Mammary epithelial cell (primary cell): ENCODE data around the gene SPTLC2.

ENCODE experiments used
- EZH2 ChIP-seq: IDR thresholded peaks from 2 replicates; pipeline ENCODE4 v1.6.1; 2012; ENCODE audit warnings: low read length, inconsistent platforms, borderline replicate concordance
- TF ChIP-seq, protein P1 (sequence below), 2 donors: IDR thresholded peaks in 1 of 2; conservative IDR thresholded peaks in 1 of 2; 2 replicates each; pipeline ENCODE4 v1.5.1; 2011 to 2012; ENCODE audit warnings: inconsistent platforms in 2 of 2, low read length in 2 of 2, mild to moderate bottlenecking in 2 of 2, control low read depth in 1 of 2, low read depth in 1 of 2; ENCODE audit not compliant: insufficient read depth in 1 of 2; ENCODE audit errors: extremely low read depth in 1 of 2

DNA sequence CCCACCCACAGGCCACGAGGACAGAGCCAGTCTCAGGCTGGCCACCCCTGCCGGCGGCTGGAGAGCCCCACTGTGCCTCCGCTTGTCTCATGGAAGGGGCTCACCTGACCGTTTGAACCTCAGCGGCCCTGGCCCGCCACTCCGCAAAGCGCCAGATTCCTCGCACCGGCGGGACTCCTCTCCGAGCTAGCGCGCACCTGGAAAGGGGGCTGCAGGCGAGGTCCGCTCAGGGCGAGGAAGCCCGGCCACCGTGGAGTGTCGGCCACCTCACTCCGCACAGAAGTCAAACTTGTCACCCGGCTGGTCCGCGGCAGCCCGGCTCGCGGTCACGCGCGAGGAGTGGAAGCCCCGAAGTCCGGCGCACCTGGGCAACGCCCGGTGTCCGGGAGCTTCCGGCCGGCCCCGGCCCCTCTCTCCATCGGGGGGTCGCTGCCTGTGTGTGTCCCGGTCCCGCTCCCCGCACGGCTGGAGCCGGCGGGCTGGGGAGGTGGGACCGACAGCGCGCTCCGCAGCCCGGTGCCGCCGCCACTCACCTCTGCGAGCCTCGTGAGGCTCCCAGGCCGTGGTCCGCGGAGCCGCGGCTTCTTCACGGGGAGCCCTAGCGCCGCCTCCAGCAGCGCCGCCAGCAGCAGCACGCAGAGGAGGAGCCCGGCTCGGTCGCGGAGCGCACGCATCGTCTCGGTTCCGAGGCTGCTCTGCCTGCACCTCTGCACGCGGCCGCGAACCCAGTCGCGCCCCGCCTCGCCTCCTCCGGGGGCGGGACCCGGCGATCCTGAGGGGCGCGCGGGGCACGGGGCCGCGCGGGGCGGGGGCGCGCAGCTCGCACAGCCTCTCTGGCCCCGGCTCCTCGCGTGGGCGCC lies 118.1 kb downstream of the SPTLC2 start, which contains the start of gene ISM2:
- TF ChIP-seq, protein P1, sequence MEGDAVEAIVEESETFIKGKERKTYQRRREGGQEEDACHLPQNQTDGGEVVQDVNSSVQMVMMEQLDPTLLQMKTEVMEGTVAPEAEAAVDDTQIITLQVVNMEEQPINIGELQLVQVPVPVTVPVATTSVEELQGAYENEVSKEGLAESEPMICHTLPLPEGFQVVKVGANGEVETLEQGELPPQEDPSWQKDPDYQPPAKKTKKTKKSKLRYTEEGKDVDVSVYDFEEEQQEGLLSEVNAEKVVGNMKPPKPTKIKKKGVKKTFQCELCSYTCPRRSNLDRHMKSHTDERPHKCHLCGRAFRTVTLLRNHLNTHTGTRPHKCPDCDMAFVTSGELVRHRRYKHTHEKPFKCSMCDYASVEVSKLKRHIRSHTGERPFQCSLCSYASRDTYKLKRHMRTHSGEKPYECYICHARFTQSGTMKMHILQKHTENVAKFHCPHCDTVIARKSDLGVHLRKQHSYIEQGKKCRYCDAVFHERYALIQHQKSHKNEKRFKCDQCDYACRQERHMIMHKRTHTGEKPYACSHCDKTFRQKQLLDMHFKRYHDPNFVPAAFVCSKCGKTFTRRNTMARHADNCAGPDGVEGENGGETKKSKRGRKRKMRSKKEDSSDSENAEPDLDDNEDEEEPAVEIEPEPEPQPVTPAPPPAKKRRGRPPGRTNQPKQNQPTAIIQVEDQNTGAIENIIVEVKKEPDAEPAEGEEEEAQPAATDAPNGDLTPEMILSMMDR (conservative IDR thresholded peaks at IDR 0.05 in 1 of 2, IDR thresholded peaks at IDR 0.05 in 1 of 2; ENCODE audit: extremely low read depth in 1 of 2, insufficient read depth in 1 of 2, low read depth in 1 of 2, low read length in 2 of 2), result no peak
- no peak for TF ChIP-seq EZH2
